ENCODE results near the gene MORN5. TPM values are rescaled to one million over a fixed set of nuclear protein-coding genes. Genes with fewer than 3 reads are reported as not detected.

The MORN5 gene
- total and polyA plus RNA-seq, 4 donors, result 17.9 to 22.9 (median 18.6) TPM

- no peaks in the 10 kb centered on the region for H3K9me3 ChIP-seq (ENCODE audit: control insufficient read depth in 4 of 4, insufficient read depth in 3 of 4, low read length in 3 of 4)
- H3K27ac ChIP-seq (ENCODE audit: low read depth in 1 of 2, low read length in 1 of 2), result no peak overlapping the region
- no peak overlapping the region for H3K9ac ChIP-seq (ENCODE audit: insufficient read depth in 1 of 2, low read length in 2 of 2)
- DNase-seq (no peak), ATAC-seq (ENCODE audit: insufficient read depth, low FRiP score) (no peak)
- H3K27me3 ChIP-seq (ENCODE audit: control insufficient read depth in 3 of 3, insufficient read depth in 3 of 3, low read length in 2 of 3), result no peaks in the 10 kb centered on the region
- H3K4me1 ChIP-seq (ENCODE audit: control insufficient read depth in 5 of 5, insufficient read depth in 5 of 5, low read length in 5 of 5), result peaks cover 0 to 19% (median 0%) of the 10 kb centered on the region in 5 donors
- WGBS, 2 donors, result 84% methylated on average over 7 of the region's 7 CpGs
- no peak overlapping the region for H3K4me3 ChIP-seq
- H3K36me3 ChIP-seq (ENCODE audit: control insufficient read depth in 4 of 4, insufficient read depth in 4 of 4, low read length in 4 of 4), result no peaks in the 10 kb centered on the region
- TF ChIP-seq, protein P1, sequence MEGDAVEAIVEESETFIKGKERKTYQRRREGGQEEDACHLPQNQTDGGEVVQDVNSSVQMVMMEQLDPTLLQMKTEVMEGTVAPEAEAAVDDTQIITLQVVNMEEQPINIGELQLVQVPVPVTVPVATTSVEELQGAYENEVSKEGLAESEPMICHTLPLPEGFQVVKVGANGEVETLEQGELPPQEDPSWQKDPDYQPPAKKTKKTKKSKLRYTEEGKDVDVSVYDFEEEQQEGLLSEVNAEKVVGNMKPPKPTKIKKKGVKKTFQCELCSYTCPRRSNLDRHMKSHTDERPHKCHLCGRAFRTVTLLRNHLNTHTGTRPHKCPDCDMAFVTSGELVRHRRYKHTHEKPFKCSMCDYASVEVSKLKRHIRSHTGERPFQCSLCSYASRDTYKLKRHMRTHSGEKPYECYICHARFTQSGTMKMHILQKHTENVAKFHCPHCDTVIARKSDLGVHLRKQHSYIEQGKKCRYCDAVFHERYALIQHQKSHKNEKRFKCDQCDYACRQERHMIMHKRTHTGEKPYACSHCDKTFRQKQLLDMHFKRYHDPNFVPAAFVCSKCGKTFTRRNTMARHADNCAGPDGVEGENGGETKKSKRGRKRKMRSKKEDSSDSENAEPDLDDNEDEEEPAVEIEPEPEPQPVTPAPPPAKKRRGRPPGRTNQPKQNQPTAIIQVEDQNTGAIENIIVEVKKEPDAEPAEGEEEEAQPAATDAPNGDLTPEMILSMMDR (IDR thresholded peaks at IDR 0.05; ENCODE audit: control extremely low read depth, extremely low read depth), result no peak
Measured at GRCh38 chr9:122200960-122201595, 41.4 kb downstream of the MORN5 start.

- peaks cover 0 to 24% (median 0%) of the 10 kb centered on the region in 5 donors for H3K4me1 ChIP-seq (ENCODE audit: control insufficient read depth in 5 of 5, insufficient read depth in 5 of 5, low read length in 5 of 5)
- no peak for DNase-seq
- no peaks in the 10 kb centered on the region for H3K9me3 ChIP-seq (ENCODE audit: control insufficient read depth in 4 of 4, insufficient read depth in 3 of 4, low read length in 3 of 4)
- H3K36me3 ChIP-seq (ENCODE audit: control insufficient read depth in 4 of 4, insufficient read depth in 4 of 4, low read length in 4 of 4), result no peaks in the 10 kb centered on the region
- no peak overlapping the region for H3K4me3 ChIP-seq
- WGBS, 2 donors, result 98 to 100% methylated on average over 1 of the region's 1 CpG
- no peak overlapping the region for H3K27ac ChIP-seq (ENCODE audit: low read depth in 1 of 2, low read length in 1 of 2)
- TF ChIP-seq, protein P1 (IDR thresholded peaks at IDR 0.05; ENCODE audit: control extremely low read depth, extremely low read depth), result no peak
- H3K27me3 ChIP-seq (ENCODE audit: control insufficient read depth in 3 of 3, insufficient read depth in 3 of 3, low read length in 2 of 3), result no peaks in the 10 kb centered on the region
- no peak for ATAC-seq (ENCODE audit: insufficient read depth, low FRiP score)
- H3K9ac ChIP-seq (ENCODE audit: insufficient read depth in 1 of 2, low read length in 2 of 2), result no peak overlapping the region
Measured at GRCh38 chr9:122201641-122202040, 41.9 kb downstream of the MORN5 start.

GRCh38 chr9:122202111-122202510 is 42.4 kb downstream of the MORN5 start:
- TF ChIP-seq, protein P1 (IDR thresholded peaks at IDR 0.05; ENCODE audit: control extremely low read depth, extremely low read depth), result no peak
- no peaks in the 10 kb centered on the region for H3K36me3 ChIP-seq (ENCODE audit: control insufficient read depth in 4 of 4, insufficient read depth in 4 of 4, low read length in 4 of 4)
- no peak overlapping the region for H3K9ac ChIP-seq (ENCODE audit: insufficient read depth in 1 of 2, low read length in 2 of 2)
- peaks cover 0 to 1% (median 0%) of the 10 kb centered on the region in 3 donors for H3K27me3 ChIP-seq (ENCODE audit: control insufficient read depth in 3 of 3, insufficient read depth in 3 of 3, low read length in 2 of 3)
- H3K27ac ChIP-seq (ENCODE audit: low read depth in 1 of 2, low read length in 1 of 2), result no peak overlapping the region
- H3K9me3 ChIP-seq (ENCODE audit: control insufficient read depth in 4 of 4, insufficient read depth in 3 of 4, low read length in 3 of 4), result no peaks in the 10 kb centered on the region
- no peak overlapping the region for H3K4me3 ChIP-seq
- peaks cover 0 to 22% (median 0%) of the 10 kb centered on the region in 5 donors for H3K4me1 ChIP-seq (ENCODE audit: control insufficient read depth in 5 of 5, insufficient read depth in 5 of 5, low read length in 5 of 5)
- ATAC-seq (ENCODE audit: insufficient read depth, low FRiP score) (no peak), DNase-seq (no peak)
- 68 to 80% methylated on average over 3 of the region's 3 CpGs for WGBS, 2 donors

GRCh38 chr9:122204055-122204454 is 44.3 kb downstream of the MORN5 start:
- DNase-seq (no peak), ATAC-seq (ENCODE audit: insufficient read depth, low FRiP score) (no peak)
- Histone ChIP-seq H3K9ac (ENCODE audit: insufficient read depth in 1 of 2, low read length in 2 of 2) (no peak overlapping the region), H3K27ac (ENCODE audit: low read depth in 1 of 2, low read length in 1 of 2) (no peak overlapping the region), H3K4me3 (no peak overlapping the region), H3K36me3 (ENCODE audit: control insufficient read depth in 4 of 4, insufficient read depth in 4 of 4, low read length in 4 of 4) (no peaks in the 10 kb centered on the region), H3K4me1 (ENCODE audit: control insufficient read depth in 5 of 5, insufficient read depth in 5 of 5, low read length in 5 of 5) (peaks cover 0 to 15% (median 0%) of the 10 kb centered on the region in 5 donors), H3K27me3 (ENCODE audit: control insufficient read depth in 3 of 3, insufficient read depth in 3 of 3, low read length in 2 of 3) (peaks cover 0 to 6% (median 4%) of the 10 kb centered on the region in 3 donors), H3K9me3 (ENCODE audit: control insufficient read depth in 4 of 4, insufficient read depth in 3 of 4, low read length in 3 of 4) (no peaks in the 10 kb centered on the region)
- 92 to 97% methylated on average over 5 of the region's 5 CpGs for WGBS, 2 donors
- TF ChIP-seq, protein P1 (IDR thresholded peaks at IDR 0.05; ENCODE audit: control extremely low read depth, extremely low read depth), result no peak
